ENCODE data around the gene IGF2R.

IGF2R gene

GRCh38 chr6:160013987-160014868 is 45.3 kb downstream of the IGF2R start:
- no peak for DNase-seq (ENCODE audit: extremely low spot score)
- TF ChIP-seq TARDBP (IDR thresholded peaks at IDR 0.05) (no peak), ZNF384 (IDR thresholded peaks at IDR 0.05) (no peak), SP1 (IDR thresholded peaks at IDR 0.05) (no peak), L3MBTL2 (conservative IDR thresholded peaks at IDR 0.05) (no peak), ELF4 (IDR thresholded peaks at IDR 0.05) (no peak), FOXM1 (IDR thresholded peaks at IDR 0.05; ENCODE audit: borderline replicate concordance) (no peak), NFRKB (IDR thresholded peaks at IDR 0.05) (no peak), FOXA1 (IDR thresholded peaks at IDR 0.05) (no peak), LEF1 (IDR thresholded peaks at IDR 0.05; ENCODE audit: borderline replicate concordance) (no peak), HDGF (IDR thresholded peaks at IDR 0.05; ENCODE audit: borderline replicate concordance) (no peak), PKNOX1 (IDR thresholded peaks at IDR 0.05) (no peak), BHLHE40 (IDR thresholded peaks at IDR 0.05; ENCODE audit: borderline replicate concordance) (no peak)
- POLR2A ChIA-PET = no interaction called here
- CTCF ChIA-PET = no interaction called here

GRCh38 chr6:160014869-160015182 is 45.9 kb downstream of the IGF2R start:
- TF ChIP-seq ARNT (IDR thresholded peaks at IDR 0.05) (no peak), ZNF384 (IDR thresholded peaks at IDR 0.05) (no peak), LEF1 (IDR thresholded peaks at IDR 0.05; ENCODE audit: borderline replicate concordance) (no peak), L3MBTL2 (conservative IDR thresholded peaks at IDR 0.05) (no peak), FOXA1 (IDR thresholded peaks at IDR 0.05) (no peak), HDGF (IDR thresholded peaks at IDR 0.05; ENCODE audit: borderline replicate concordance) (no peak), PKNOX1 (IDR thresholded peaks at IDR 0.05) (no peak), CTBP1 (IDR thresholded peaks at IDR 0.05; ENCODE audit: borderline replicate concordance) (no peak), ELF4 (IDR thresholded peaks at IDR 0.05) (no peak), BHLHE40 (IDR thresholded peaks at IDR 0.05; ENCODE audit: borderline replicate concordance) (no peak), NFRKB (IDR thresholded peaks at IDR 0.05) (no peak), SUZ12 (IDR thresholded peaks at IDR 0.05) (no peak), FOXK2 (IDR thresholded peaks at IDR 0.05) (no peak), FOXM1 (IDR thresholded peaks at IDR 0.05; ENCODE audit: borderline replicate concordance) (no peak)
- DNase-seq (ENCODE audit: extremely low spot score) = no peak
- CTCF ChIA-PET = no interaction called here
- POLR2A ChIA-PET = no interaction called here

- TF ChIP-seq ZNF384 (IDR thresholded peaks at IDR 0.05) (no peak), TARDBP (IDR thresholded peaks at IDR 0.05) (no peak), CTBP1 (IDR thresholded peaks at IDR 0.05; ENCODE audit: borderline replicate concordance) (no peak), ELF4 (IDR thresholded peaks at IDR 0.05) (no peak), SP1 (IDR thresholded peaks at IDR 0.05) (no peak), NFRKB (IDR thresholded peaks at IDR 0.05) (no peak), SUZ12 (IDR thresholded peaks at IDR 0.05) (no peak), FOXA1 (IDR thresholded peaks at IDR 0.05) (no peak)
- ChIA-PET POLR2A (no interaction called here), CTCF (no interaction called here)
- no peak for DNase-seq (ENCODE audit: extremely low spot score)
Observed at GRCh38 chr6:160015778-160016684, 47.1 kb downstream of the IGF2R start.

GRCh38 chr6:160022101-160022500 is 53.2 kb downstream of the IGF2R start:
- TF ChIP-seq SP1 (IDR thresholded peaks at IDR 0.05) (no peak), HDGF (IDR thresholded peaks at IDR 0.05; ENCODE audit: borderline replicate concordance) (no peak), ZNF384 (IDR thresholded peaks at IDR 0.05) (no peak), CTBP1 (IDR thresholded peaks at IDR 0.05; ENCODE audit: borderline replicate concordance) (no peak)
- CTCF ChIA-PET = no interaction called here
- POLR2A ChIA-PET = no interaction called here
- no peak for DNase-seq (ENCODE audit: extremely low spot score)

- POLR2A ChIA-PET = no interaction called here
- no peak for TF ChIP-seq ZNF384 (IDR thresholded peaks at IDR 0.05)
- TF ChIP-seq FOXA1 (IDR thresholded peaks at IDR 0.05) = no peak
- TF ChIP-seq ARNT (IDR thresholded peaks at IDR 0.05) = no peak
- TF ChIP-seq SP1 (IDR thresholded peaks at IDR 0.05) = no peak
- TF ChIP-seq CTBP1 (IDR thresholded peaks at IDR 0.05; ENCODE audit: borderline replicate concordance) = no peak
- no peak for TF ChIP-seq ELF4 (IDR thresholded peaks at IDR 0.05)
- CTCF ChIA-PET = no interaction called here
- no peak for DNase-seq (ENCODE audit: extremely low spot score)
Observed at GRCh38 chr6:160022793-160023192, 53.9 kb downstream of the IGF2R start.

- DNase-seq (ENCODE audit: extremely low spot score) = no peak
- ChIA-PET CTCF (interaction anchor here (0.6 kb wide), 1 partner anchor 7 kb away, joined by 4 read pairs; no protein-coding TSS in a partner anchor), POLR2A (interaction anchor here (0.8 kb wide), 1 partner anchor 56 kb away, joined by 3 read pairs; no protein-coding TSS in a partner anchor)
- TF ChIP-seq BHLHE40 (IDR thresholded peaks at IDR 0.05; ENCODE audit: borderline replicate concordance) = no peak
- TF ChIP-seq SUZ12 (IDR thresholded peaks at IDR 0.05) = no peak
- TF ChIP-seq NFRKB (IDR thresholded peaks at IDR 0.05) = no peak
- TF ChIP-seq SP1 (IDR thresholded peaks at IDR 0.05) = no peak
- TF ChIP-seq FOXM1 (IDR thresholded peaks at IDR 0.05; ENCODE audit: borderline replicate concordance) = no peak
- TF ChIP-seq FOXK2 (IDR thresholded peaks at IDR 0.05) = no peak
- no peak for TF ChIP-seq LEF1 (IDR thresholded peaks at IDR 0.05; ENCODE audit: borderline replicate concordance)
- no peak for TF ChIP-seq ARNT (IDR thresholded peaks at IDR 0.05)
- no peak for TF ChIP-seq FOXA1 (IDR thresholded peaks at IDR 0.05)
- TF ChIP-seq HDGF (IDR thresholded peaks at IDR 0.05; ENCODE audit: borderline replicate concordance) = no peak
- no peak for TF ChIP-seq PKNOX1 (IDR thresholded peaks at IDR 0.05)
- no peak for TF ChIP-seq CTBP1 (IDR thresholded peaks at IDR 0.05; ENCODE audit: borderline replicate concordance)
- no peak for TF ChIP-seq TARDBP (IDR thresholded peaks at IDR 0.05)
- TF ChIP-seq ZNF384 (IDR thresholded peaks at IDR 0.05) = no peak
- TF ChIP-seq L3MBTL2 (conservative IDR thresholded peaks at IDR 0.05) = no peak
- TF ChIP-seq ELF4 (IDR thresholded peaks at IDR 0.05) = no peak
Observed at GRCh38 chr6:160024152-160024551, 55.3 kb downstream of the IGF2R start.

All from HEK293T (cell line).